GM04504 (cell line): ENCODE measurements around the gene CAMTA1.
"Not testable (repeated sequence)": the region's sequence is repeated elsewhere in the genome, so short reads cannot be mapped to it uniquely, and the experiment has no call there.

ENCODE experiments used
- DNase-seq: peaks from one replicate; pipeline ENCODE4 v3.0.0-alpha.2; 2012; ENCODE audit warnings: low read depth

CAMTA1 gene

DNA sequence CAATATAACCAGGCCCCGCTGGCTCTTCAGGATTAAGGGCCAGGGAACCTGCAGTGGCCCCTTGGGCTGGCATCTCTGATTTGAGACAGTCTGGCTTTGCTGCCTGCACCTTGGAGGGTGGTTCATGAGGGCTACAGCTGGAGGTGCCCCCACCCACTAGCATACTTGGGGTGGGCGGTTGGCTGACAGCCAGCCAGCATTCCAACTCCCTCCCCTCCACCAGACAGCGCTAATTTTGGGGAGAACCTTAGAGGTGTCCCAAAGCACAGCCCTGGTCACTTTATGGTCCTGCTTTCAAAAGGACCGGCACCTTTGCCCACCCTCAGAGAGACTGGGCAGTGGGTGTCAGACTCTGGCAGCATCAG lies 805.2 kb downstream of the CAMTA1 start:
- no peak for DNase-seq

DNA sequence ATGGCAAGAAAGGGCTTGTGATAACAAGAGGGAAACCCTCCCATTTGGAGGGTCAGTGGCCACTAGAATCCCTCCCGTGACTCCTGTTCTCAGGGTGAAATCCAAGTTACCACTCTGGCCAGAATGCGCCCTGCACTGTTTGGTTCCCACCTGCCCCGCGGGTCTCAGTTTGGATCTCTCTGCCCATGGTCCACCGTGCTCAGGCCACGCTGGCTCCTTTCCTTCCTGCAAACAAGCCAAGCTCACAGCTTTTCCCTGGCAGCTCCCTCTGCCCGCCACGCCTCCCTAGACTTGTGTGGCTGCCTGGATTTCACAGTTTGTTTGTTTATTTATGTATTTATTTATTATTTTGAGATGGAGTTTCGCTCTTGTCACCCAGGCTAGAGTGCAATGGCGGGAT lies 806.3 kb downstream of the CAMTA1 start:
- DNase-seq: no peak

GRCh38 chr1:7592120-7592798 lies 807.0 kb downstream of the CAMTA1 start:
- no peak for DNase-seq

- DNase-seq: no peak
Observed at GRCh38 chr1:7594002-7594713, 808.9 kb downstream of the CAMTA1 start.

DNA sequence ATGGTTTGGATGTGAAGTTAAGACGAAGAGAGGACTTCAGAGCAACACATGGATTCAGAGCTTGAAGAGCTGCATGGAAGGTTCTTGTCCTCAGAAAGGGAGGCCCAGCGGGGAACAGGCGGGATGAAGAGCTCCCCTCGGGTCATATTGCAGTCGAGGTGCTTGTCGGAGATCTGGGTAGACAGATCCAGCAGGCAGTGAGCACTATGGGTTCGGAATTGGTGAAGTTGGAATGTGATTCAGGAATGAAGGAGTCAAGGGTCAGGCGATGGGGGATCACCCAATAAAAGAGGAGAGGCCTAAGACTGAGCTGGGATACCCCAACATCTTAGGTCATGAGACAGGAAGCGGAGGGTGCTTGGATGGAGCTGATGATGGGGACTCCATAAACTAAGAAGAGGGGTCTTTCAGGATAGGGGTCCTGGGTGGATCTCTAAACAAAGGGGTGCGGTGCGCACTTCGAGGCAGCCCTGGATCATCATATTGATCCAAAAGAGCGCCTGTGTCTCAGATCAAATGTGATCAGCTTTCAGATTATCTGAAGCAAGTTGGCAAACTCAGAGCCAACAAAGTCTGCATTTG lies 809.6 kb downstream of the CAMTA1 start:
- no peak for DNase-seq

DNA sequence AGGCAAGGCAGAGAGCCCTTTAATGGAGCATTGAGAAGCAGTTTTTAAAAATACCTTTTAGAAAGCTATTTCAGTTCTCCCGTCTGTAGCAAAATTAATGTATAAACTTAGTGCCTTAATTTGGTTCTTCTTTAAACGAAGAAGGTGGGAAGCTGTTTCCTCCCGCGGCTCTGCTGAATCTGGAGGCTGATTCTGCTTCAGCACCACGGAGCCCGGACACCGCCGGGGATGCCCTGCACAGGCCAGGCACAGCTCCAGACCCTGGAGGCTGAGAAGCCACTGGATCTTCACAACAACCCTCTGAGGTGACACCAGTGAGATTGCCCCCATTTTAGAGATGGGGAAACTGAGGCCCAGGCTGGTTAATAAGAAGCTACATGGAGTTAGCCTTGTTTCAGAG lies 810.1 kb downstream of the CAMTA1 start:
- no peak for DNase-seq

DNA sequence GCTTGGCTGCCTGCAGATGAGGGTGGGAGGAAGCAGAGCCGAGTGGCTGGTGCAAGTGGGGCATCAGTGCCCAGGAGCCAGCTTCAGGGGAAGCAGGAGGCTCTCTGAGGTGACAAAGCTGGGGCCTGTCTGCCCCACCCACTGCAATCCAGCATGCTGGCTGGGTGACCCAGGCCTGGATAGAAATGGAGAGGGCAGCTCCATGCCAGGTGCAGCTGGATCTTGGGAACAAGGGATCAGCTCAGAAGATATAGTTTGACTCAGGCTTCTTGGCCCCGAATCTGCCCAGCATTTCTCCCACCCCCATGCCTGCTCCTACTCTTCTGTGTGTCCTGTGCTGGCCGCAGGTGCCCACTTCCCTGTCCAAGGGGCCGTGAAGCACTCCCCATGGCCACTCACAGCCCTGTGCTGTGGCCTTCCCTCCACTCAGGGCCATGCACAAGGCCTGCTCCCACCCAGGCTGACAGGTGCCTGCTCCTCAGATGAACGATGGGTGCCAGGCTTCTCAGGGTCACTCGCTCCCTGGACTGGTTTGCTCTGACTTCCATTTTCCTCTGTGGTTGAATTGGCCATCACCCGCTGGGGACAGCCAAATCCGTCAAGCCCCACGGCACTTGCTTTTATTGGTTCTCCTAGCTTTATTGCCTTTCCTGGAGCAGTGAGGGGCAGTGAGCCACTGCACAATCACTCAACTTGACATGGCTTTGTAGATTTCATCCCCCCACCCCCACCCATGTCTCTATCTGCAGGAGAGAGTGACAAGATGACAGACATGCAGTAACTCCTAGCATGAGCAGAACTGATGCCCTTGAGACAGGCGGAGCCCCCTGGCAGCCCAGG lies 811.1 kb downstream of the CAMTA1 start:
- DNase-seq: no peak

DNA sequence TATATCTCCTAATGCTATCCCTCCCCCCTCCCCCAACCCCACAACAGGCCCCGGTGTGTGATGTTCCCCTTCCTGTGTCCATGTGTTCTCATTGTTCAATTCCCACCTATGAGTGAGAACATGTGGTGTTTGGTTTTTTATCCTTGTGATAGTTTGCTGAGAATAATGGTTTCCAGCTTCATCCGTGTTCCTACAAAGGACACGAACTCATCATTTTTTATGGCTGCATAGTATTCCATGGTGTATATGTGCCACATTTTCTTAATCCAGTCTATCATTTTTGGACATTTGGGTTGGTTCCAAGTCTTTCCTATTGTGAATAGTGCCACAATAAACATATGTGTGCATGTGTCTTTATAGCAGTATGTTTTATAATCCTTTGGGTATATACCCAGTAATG lies 812.8 kb downstream of the CAMTA1 start:
- not testable (repeated sequence) for DNase-seq

GRCh38 chr1:7604906-7605305 lies 819.7 kb downstream of the CAMTA1 start:
- not testable (repeated sequence) for DNase-seq

DNA sequence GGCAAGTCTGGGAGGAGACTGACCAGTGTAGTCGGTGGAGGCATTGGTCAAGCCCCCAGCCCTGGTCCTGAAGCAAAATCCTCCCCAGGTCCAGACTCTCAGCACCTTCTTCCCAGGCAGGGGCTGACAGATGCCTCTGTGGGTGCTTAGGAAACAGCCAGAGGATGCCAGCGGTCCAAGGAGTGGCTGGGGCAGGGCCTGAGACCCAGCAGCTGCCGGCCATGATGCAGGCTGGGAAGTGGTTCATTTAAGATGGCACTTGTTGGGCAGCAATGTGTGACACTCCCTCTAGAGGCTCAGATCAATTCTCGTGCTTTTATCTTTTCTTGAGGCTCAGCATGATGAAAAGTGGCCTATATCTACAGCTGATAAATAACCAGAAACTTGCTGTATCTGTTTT lies 820.8 kb downstream of the CAMTA1 start:
- DNase-seq: no peak

DNA sequence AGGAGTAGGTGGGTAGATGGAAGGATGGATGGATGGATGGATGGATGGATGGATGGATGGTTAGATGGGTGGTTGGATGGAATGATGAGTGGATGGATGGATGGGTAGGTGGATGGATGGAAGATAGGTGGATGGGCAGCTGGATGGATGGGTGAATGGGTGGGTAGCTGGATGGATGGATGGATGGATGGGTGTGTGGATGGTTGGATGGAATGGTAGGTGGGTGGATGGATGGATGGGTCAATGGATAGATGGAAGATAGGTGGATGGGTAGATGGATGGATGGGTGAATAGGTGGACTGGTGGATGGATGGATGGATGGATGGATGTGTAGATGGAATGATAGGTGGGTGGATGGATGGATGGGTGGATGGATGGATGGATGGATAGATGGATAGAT lies 821.8 kb downstream of the CAMTA1 start:
- no peak for DNase-seq

GRCh38 chr1:7608628-7609305 lies 823.5 kb downstream of the CAMTA1 start:
- no peak for DNase-seq

GRCh38 chr1:7609311-7609994 lies 824.2 kb downstream of the CAMTA1 start:
- DNase-seq: no peak

GRCh38 chr1:7610106-7610731 lies 825.0 kb downstream of the CAMTA1 start:
- no peak for DNase-seq

DNA sequence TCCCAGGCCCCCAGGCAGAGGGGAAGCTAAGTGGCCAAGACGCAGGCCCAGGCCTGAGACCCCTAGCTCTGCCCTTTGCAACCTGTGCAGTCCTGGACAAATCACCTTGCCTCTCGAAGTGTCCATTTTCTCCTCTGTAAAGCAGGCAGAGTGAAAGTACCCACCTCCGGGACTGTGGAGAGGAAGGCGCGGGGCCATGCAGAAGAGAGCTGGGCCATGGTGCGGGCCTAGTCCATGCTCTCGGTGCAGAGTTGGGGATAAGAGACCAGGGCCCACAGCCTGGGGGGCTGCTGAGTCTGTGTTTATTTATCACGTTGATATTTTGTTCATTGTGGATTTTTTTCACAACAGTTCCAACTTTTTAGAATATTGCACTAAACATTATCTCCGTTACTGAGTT lies 825.7 kb downstream of the CAMTA1 start:
- DNase-seq: no peak

DNA sequence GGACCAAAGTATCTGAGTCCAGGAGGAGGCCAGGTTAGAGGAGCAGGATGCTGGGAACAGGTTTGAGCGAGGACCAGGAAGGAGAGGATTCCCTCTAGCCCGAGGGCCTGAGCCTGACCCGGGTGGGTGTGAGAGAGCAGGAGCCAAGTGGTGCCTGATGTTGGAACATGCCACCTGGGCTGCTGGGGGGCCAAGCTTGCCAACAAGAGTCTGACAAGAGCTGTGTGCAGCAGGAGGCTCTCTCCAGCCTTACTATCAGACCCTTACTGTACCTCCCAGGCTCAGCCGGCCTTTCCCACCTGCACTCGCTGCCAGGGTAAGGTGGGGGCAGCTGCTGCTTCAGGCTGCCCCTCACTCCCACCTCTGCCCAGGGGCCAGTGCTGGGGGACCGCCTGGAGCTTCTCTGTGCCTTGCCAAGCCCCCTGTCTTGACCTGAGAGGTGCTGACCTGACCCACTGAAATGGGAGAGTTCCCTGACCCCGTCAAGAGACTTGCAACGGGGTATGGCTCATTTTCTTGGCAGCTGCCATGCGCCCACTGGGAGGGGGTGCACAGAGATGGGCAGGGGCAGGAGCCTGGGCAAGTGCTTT lies 826.3 kb downstream of the CAMTA1 start:
- no peak for DNase-seq

DNA sequence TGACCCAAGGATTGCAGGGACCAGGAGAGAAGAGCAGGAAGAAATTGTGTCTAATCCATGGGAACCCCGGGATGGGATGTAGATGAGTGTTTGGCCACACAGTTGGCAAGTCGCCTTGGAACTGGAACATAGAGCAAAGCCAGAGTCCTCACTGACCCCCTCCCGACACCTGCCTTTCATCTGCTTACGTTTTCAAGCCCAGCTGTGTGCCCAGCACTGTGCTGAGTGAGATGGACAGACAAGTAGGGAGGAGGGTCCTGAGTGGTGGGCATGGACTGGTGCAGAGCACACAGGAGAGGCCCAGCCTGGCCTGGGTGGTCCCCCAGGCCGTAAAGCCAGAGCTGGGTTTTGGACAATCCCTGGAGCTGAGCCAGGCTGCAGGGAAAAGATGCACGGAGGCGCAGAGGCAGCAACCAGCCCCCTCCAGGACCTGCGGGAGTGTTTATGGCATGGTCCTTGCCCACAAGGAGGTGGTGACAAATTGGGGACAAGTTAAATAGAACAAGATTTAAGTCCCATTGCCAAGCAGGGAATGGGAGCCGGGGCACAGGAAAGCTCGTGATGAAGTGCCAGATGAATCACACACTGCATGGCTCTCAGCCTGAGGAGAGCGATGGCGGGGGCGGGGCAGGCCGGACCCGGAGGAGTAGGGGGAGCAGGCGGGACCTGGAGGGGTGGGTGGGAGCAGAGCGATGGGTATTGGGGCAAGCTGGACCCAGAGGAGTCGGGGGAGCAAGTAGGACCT lies 828.0 kb downstream of the CAMTA1 start:
- no peak for DNase-seq

DNA sequence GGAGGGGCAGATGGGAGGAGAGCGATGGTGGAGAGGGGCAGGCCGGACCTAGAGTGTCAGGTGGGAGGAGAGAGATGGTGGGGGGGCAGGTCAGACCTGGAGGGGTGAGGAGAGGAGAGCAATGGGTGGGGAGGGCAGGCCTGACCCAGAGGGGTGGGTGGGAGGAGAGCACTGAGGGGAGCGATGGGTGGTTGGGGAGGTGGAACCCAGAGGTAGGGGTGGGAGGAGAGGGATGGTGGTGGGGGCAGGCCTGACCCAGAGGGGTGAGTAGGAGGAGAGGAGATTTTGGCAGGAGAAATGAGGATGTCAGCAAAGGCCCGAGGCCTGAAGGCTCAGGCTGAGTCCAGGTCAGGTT lies 828.6 kb downstream of the CAMTA1 start:
- no peak for DNase-seq

GRCh38 chr1:7614576-7615074 lies 829.4 kb downstream of the CAMTA1 start:
- DNase-seq: no peak

DNA sequence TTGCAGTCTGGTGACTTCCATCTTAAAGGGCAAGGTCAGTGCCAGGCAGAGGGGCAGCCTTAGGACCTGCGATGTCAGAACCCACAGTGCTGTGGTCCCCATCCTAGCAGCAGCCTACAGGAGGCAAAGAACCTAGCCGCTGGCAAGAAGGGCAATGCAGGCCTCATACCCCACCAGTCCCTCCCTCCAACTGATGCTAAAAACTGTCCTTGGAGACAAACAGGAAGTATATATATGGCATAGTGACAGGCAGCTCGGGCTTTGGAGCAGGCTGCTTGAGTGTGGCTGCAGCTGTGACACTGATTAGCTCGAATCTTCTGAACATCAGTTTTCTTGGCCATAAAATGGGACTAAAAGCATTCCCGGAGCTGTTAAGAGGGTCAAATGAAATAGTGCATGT lies 829.9 kb downstream of the CAMTA1 start:
- DNase-seq: no peak
